Neural progenitor cell (in vitro differentiated cells): ENCODE results near the gene TRIM25.

Source experiments
- CTCF ChIP-seq: fragments of 200-600 bp; sonication (generic); IDR thresholded peaks from 2 replicates; pipeline ENCODE4 v1.5.1; 2017; ENCODE audit warnings: antibody characterized with exemption, mild to moderate bottlenecking
- EZH2 ChIP-seq: fragments of 200-600 bp; sonication (generic); IDR thresholded peaks from 2 replicates; pipeline ENCODE4 v1.6.1; 2017; ENCODE audit warnings: antibody characterized with exemption, mild to moderate bottlenecking, moderate library complexity

- TF ChIP-seq CTCF (no peak), EZH2 (no peak)
These were observed 5.1 kb upstream of the TRIM25 start for GRCh38 chr17:56918916-56919315.
